Globus pallidus (tissue), 1 donor: Measurements from ENCODE around the gene GNAO1.
"Not testable (repeated sequence)": the region's sequence is repeated elsewhere in the genome, so short reads cannot be mapped to it uniquely, and the experiment has no call there.

Experiments
- DNase-seq: peaks from one replicate; pipeline ENCODE4 v3.0.0-alpha.2; 2015; ENCODE audit warnings: low spot score

GNAO1 gene

GRCh38 chr16:56365552-56365951 lies 174.3 kb downstream of the GNAO1 start:
- DNase-seq, result no peak

DNA sequence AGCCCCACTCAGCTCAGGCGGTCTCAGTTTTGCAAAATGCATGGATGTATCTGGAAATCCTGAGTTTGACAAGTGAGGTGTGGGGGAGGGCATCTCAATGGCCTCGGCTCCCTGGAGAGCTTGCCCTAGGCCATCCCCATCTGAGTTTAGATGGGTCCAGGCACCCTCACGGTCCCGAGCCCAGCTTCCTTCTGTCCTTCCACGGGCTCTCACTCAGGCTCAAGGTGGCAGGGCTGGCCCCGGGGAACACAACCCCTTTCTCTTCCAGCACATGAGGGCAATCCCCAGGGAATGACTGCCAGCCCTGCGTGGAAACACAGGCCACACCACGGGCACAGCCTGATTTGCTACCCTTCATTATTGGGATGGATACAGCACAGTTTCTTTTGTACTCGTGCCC lies 175.7 kb downstream of the GNAO1 start:
- no peak for DNase-seq

- no peak for DNase-seq
Observed at GRCh38 chr16:56367764-56368163, 176.5 kb downstream of the GNAO1 start.

DNA sequence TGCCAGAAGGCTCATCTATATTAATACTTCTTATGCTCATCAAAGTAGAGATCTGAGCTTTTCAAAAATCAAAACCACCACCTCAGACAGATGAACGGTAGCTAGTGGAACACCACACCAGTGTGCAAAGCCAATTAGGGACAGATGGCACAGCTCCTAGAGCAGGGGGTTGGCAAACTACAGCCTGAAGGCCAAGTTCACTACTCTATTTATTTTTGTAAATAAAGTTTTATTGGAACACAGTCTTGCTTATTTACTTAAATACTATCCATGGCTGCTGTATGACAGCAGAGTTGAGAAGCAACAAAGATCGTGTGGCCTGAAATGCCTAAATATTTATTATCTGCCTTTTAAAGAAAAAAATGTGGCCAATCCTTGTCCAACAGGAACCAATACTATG lies 177.3 kb downstream of the GNAO1 start:
- DNase-seq, result no peak

GRCh38 chr16:56369202-56369601 lies 177.9 kb downstream of the GNAO1 start:
- DNase-seq, result no peak

DNA sequence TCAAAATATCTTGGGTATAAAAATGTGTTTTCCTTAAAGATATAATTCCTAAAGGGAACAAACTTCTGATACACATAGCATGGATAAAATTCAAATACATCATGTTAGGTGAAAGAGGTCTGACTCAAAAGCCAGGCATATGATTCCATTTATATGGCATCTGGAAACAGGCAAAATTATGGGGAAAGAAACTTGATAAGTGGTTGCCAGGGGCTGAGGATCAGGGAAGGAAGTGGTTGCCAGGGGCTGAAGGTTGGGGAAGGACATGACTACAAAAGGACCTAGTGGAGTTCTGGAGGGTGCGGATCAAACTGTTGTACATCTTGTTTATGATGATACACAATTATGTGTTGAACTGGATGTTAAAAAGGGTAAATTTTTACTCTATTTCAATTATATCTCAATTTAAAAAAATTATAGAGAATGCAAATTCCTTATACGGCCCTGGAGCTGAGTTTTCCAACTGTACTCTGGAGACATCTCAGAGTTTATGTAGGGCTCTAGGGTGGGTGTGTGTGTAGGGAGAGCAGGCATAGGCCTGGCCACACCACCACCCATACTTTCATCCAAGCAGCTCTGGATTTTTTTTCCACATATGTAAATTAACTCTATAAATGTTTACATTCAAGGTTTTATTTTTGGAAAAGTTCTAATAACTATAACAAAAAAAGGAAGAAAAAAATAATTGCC lies 179.0 kb downstream of the GNAO1 start:
- no peak for DNase-seq

- no peak for DNase-seq
Observed at GRCh38 chr16:56370875-56371659, 179.8 kb downstream of the GNAO1 start.

- no peak for DNase-seq
Observed at GRCh38 chr16:56371660-56371937, 180.3 kb downstream of the GNAO1 start.

DNA sequence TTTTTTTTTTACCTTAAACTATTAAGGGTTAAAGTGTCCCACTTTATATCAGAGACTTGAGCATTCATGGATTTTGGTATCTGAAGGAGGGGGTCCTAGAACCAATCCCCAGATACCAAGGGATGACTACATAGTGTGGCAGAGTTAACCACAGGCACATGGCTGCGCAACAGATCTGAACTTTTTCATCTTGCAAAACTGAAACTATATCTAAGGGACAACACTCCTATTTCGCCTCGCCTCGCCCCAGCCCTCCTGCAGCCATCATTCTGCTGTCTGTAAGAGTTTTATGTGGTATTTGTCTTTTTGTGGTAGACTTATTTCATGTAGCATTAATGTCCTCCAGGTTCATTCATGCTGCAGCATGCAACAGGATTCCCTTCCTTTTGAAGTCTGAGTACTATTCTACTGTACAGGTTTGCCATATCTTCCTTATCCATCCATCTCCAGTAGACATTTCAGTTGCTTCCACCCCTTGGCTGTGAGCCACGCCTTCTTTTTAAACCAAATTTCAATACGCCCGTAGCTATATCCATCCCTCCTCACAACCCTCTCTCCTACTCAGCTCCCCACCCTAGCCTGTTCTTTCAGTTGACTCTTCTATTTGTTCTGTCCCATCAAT lies 180.8 kb downstream of the GNAO1 start:
- DNase-seq, result no peak

DNA sequence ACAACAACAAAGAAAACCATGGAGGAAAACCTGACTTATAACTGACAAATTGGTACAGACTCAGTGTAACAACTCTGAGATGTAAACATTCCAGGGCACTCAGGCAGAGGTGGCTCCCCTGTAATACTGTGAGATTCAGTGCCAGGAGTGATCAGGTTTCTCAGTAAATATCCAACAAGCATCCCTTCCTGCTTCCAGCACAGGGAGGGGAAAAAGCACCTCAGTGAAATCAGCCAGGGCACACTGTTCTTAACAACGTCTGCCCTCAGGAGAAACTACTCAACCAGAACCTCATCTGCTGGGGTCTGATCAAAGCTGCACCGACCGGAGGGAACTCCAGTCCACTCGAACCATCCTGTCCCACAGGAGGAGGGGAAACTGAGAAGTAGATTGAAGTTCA lies 181.7 kb downstream of the GNAO1 start:
- no peak for DNase-seq

DNA sequence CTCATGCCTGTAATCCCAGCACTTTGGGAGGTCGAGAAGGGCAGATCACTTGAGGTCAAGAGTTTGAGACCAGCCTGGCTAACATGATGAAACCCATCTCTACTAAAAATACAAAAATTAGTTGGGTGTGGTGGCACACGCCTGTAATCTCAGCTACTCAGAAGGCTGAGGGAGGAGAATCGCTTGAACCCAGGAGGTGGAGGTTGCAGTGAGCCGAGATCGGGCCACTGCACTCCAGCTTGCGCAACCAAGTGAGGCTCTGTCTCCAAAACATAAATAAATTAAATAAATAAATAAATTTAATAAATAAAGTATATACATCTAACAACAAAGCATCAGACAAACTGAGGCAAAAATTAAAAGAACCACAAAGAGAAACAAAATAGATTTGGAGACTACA lies 184.5 kb downstream of the GNAO1 start:
- not testable (repeated sequence) for DNase-seq

GRCh38 chr16:56379044-56379443 lies 187.8 kb downstream of the GNAO1 start:
- not testable (repeated sequence) for DNase-seq

GRCh38 chr16:56380778-56381485 lies 189.6 kb downstream of the GNAO1 start:
- not testable (repeated sequence) for DNase-seq

- DNase-seq, result no peak
Observed at GRCh38 chr16:56382459-56382858, 191.2 kb downstream of the GNAO1 start.

DNA sequence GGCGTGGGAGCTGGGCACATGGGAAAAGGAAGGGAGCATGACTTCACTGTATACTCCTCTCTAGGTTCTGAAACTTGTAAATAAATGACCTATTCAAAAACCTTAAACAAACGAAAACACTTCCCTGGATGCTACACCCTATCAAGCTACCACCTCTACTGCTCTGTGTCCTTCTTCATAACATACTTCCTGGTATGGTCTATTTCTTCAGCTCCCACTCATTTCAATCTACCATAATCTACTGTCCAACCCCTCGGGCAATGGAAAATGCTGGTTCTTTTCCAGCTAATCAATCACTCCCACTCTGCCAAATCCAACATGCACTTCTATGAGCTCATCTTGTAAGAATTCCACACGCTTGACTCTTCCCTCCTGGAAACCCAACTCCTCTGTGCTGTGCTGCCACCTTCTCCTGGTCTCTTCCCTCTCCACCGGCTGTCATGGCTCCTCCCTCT lies 191.6 kb downstream of the GNAO1 start:
- DNase-seq, result no peak

GRCh38 chr16:56384074-56384721 lies 192.9 kb downstream of the GNAO1 start:
- DNase-seq, result no peak

DNA sequence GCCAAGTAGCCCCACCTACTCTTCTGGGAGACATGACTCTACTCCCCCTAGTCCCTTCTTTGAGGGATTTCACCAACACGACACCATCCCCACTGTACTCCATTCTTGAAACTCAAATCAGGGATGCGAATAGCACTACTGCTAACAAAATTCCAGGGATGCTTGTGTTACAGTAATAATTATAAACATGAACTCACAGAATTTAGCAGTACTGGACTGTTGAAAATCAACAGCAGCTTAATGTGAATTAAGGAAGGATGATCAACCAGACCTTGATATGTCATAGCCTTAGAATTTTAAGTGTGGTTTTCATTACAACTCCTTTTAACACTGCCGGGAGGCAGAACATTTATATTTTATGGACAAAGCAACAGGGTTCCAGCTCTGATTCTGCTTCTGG lies 196.1 kb downstream of the GNAO1 start:
- no peak for DNase-seq

- DNase-seq, result no peak
Observed at GRCh38 chr16:56388209-56388608, 196.9 kb downstream of the GNAO1 start.

GRCh38 chr16:56389554-56389953 lies 198.3 kb downstream of the GNAO1 start:
- DNase-seq, result no peak

- not testable (repeated sequence) for DNase-seq
Observed at GRCh38 chr16:56396724-56397123, 205.4 kb downstream of the GNAO1 start.

- no peak for DNase-seq
Observed at GRCh38 chr16:56399047-56399446, 207.8 kb downstream of the GNAO1 start.

- no peak for DNase-seq
Observed at GRCh38 chr16:56399486-56399885, 208.2 kb downstream of the GNAO1 start.
